K562 (cell line): ENCODE measurements around the gene KCNH2. TPM values are rescaled to one million over a fixed set of nuclear protein-coding genes. Genes with fewer than 3 reads are reported as not detected.

Source experiments
- ATAC-seq: fragments of 200-7000 bp; cut with Tn5 transposase; 3 replicates; pipeline ENCODE4 v1.9.1; 2020; ENCODE audit warnings: moderate library complexity
- BruUV-seq: library from RNA; stranded (reverse); fragments of 400-500 nt; replicated peaks from 2 replicates; lab custom pipeline; 2021; lab: Mats Ljungman, UMichigan
- CTCF ChIA-PET: fragments of 300-600 bp; formaldehyde crosslinking; extraction: SDS; loops from one replicate; lab custom pipeline; 2021; ENCODE audit warnings: low intra/inter-chr PET ratio; lab: Yijun Ruan, JAX
- POLR2A ChIA-PET: fragments of 300-600, 350-650 bp; sonication (Branson Sonifier 250); formaldehyde crosslinking; extraction: SDS; loops from one replicate; lab custom pipeline; 2021; ENCODE audit warnings: antibody characterized with exemption, inconsistent platforms; lab: Yijun Ruan, JAX
- DNase-seq, 4 experiments: peaks; one replicate each; pipeline versions ENCODE4 v3.0.0 to v3.0.0-alpha.2; 2011 to 2018; ENCODE audit warnings: low spot score in 3 of 4, mixed read lengths in 3 of 4; ENCODE audit errors: extremely low read depth in 1 of 4
- FAIRE-seq: peaks from 2 replicates; lab custom pipeline; 2011; peaks lifted over from hg19 to GRCh38; lab: Jason Lieb, UNC
- H2AFZ ChIP-seq: 2 replicates; pipeline ENCODE4 v1.6.0; 2011; ENCODE audit warnings: low read depth, low read length, control low read depth, inconsistent platforms
- H3K27ac ChIP-seq: fragments of 200-600 bp; 3 replicates; pipeline ENCODE4 v1.8.0; 2011; ENCODE audit warnings: low read depth, mild to moderate bottlenecking, control low read depth, inconsistent platforms, low read length, moderate library complexity, mixed read lengths; ENCODE audit errors: extremely low read depth
- H3K27me3 ChIP-seq, 2 experiments: fragments of 300-600 bp in 1 of 2; 2 replicates in 1 of 2; 3 replicates in 1 of 2; pipeline versions ENCODE4 v1.6.0 to v1.8.0; 2011; ENCODE audit warnings: inconsistent platforms in 2 of 2, low read length in 2 of 2, mild to moderate bottlenecking in 1 of 2, mixed read lengths in 1 of 2, moderate library complexity in 1 of 2; ENCODE audit not compliant: control insufficient read depth in 2 of 2, insufficient read depth in 2 of 2
- H3K36me3 ChIP-seq: fragments of 300-600 bp; 3 replicates; pipeline ENCODE4 v1.8.0; 2011; ENCODE audit warnings: mild to moderate bottlenecking, low read length, inconsistent platforms; ENCODE audit not compliant: control insufficient read depth, insufficient read depth
- H3K4me1 ChIP-seq, 2 experiments: fragments of 200-600 bp in 1 of 2; replicated peaks in 1 of 2; 2 replicates in 1 of 2; 3 replicates in 1 of 2; pipeline versions ENCODE4 v1.5.1 to v1.8.0; 2011; ENCODE audit warnings: inconsistent platforms in 2 of 2, low read length in 2 of 2, mild to moderate bottlenecking in 1 of 2, mixed read lengths in 1 of 2, moderate library complexity in 1 of 2; ENCODE audit not compliant: control insufficient read depth in 2 of 2, insufficient read depth in 2 of 2
- H3K4me2 ChIP-seq: 2 replicates; pipeline ENCODE4 v1.6.1; 2011; ENCODE audit warnings: low read length, control low read depth, inconsistent platforms, mixed read lengths; ENCODE audit not compliant: insufficient read depth
- H3K4me3 ChIP-seq: fragments of 200-600 bp; sonication (generic), shearing (Covaris generic); 2 replicates; pipeline ENCODE4 v1.5.1; 2016; ENCODE audit warnings: control low read depth, inconsistent platforms
- H3K79me2 ChIP-seq: fragments of 200-600 bp; 3 replicates; pipeline ENCODE4 v1.8.0; 2011; ENCODE audit warnings: low read length, inconsistent platforms; ENCODE audit not compliant: control insufficient read depth, insufficient read depth
- H3K9ac ChIP-seq, 2 experiments: 2 replicates each; pipeline versions ENCODE4 v1.6.0 to v1.6.1; 2011; ENCODE audit warnings: low read depth in 2 of 2, low read length in 2 of 2, control low read depth in 1 of 2, inconsistent platforms in 1 of 2, mild to moderate bottlenecking in 1 of 2, mixed read lengths in 1 of 2; ENCODE audit not compliant: insufficient read depth in 1 of 2
- H3K9me1 ChIP-seq: one replicate; pipeline ENCODE4 v1.6.0; 2011; ENCODE audit warnings: inconsistent platforms, mild to moderate bottlenecking, low read length, moderate library complexity; ENCODE audit not compliant: control insufficient read depth, insufficient read depth
- H3K9me3 ChIP-seq: replicated peaks from 2 replicates; pipeline ENCODE4 v1.5.1; 2011; ENCODE audit warnings: low read depth, low read length, inconsistent platforms; ENCODE audit not compliant: control insufficient read depth, insufficient read depth
- H4K20me1 ChIP-seq: replicated peaks from 2 replicates; pipeline ENCODE4 v1.6.1; 2011; ENCODE audit warnings: low read length, inconsistent platforms, mixed read lengths; ENCODE audit not compliant: control insufficient read depth, insufficient read depth
- ARID1B ChIP-seq: fragments of 450-650 bp; IDR thresholded peaks from 2 replicates; pipeline ENCODE4 v1.6.1; 2016; ENCODE audit warnings: antibody characterized with exemption, mild to moderate bottlenecking, inconsistent platforms
- CTCFL ChIP-seq: IDR thresholded peaks from 2 replicates; pipeline ENCODE4 v1.6.1; 2011; ENCODE audit warnings: borderline replicate concordance, low read depth, mild to moderate bottlenecking, moderate library complexity, low read length; ENCODE audit not compliant: insufficient read depth, poor library complexity, severe bottlenecking
- CXXC5 ChIP-seq: fragments of 250-450 bp; sonication (Bioruptor Pico); IDR thresholded peaks from 2 replicates; pipeline ENCODE4 v1.8.0; 2022; ENCODE audit warnings: inconsistent platforms, mild to moderate bottlenecking, moderate library complexity
- DMBX1 ChIP-seq: fragments of 250-450 bp; sonication (Bioruptor Pico); IDR thresholded peaks from 2 replicates; pipeline ENCODE4 v1.8.0; 2022; ENCODE audit warnings: inconsistent platforms, mild to moderate bottlenecking, moderate library complexity, borderline replicate concordance
- FOXP1 ChIP-seq: sonication (generic); formaldehyde crosslinking; IDR thresholded peaks from 2 replicates; pipeline ENCODE4 v1.8.0; 2022; ENCODE audit warnings: mild to moderate bottlenecking, missing genetic modification reagents
- JUN ChIP-seq, 2 experiments: sonication (generic) in 1 of 2; formaldehyde crosslinking in 1 of 2; IDR thresholded peaks; 2 replicates each; pipeline versions ENCODE4 v1.6.1 to v1.8.0; 2012 to 2022; ENCODE audit warnings: borderline replicate concordance in 2 of 2, mild to moderate bottlenecking in 2 of 2, improper control_type of control experiment in 1 of 2, low read depth in 1 of 2, low read length in 1 of 2, missing genetic modification reagents in 1 of 2
- L3MBTL2 ChIP-seq: fragments of 450-650 bp; IDR thresholded peaks from 2 replicates; pipeline ENCODE4 v1.6.1; 2016; ENCODE audit warnings: mild to moderate bottlenecking, moderate library complexity
- LEF1 ChIP-seq: fragments of 450-650 bp; IDR thresholded peaks from 2 replicates; pipeline ENCODE4 v1.6.1; 2016; ENCODE audit warnings: mild to moderate bottlenecking
- OTX1 ChIP-seq: fragments of 450-650 bp; formaldehyde crosslinking; IDR thresholded peaks from 2 replicates; pipeline ENCODE4 v1.4.0; 2022; ENCODE audit warnings: mild to moderate bottlenecking
- RHOXF2B ChIP-seq: fragments of 250-450 bp; sonication (Bioruptor Pico); conservative IDR thresholded peaks from 2 replicates; pipeline ENCODE4 v1.5.1; 2021
- SMAD4 ChIP-seq: fragments of 250-450 bp; sonication (Bioruptor Pico); conservative IDR thresholded peaks from 2 replicates; pipeline ENCODE4 v1.8.0; 2021; ENCODE audit warnings: inconsistent platforms, mild to moderate bottlenecking, moderate library complexity
- SOX6 ChIP-seq: fragments of 450-650 bp; IDR thresholded peaks from 2 replicates; pipeline ENCODE4 v1.6.1; 2014; ENCODE audit warnings: mild to moderate bottlenecking
- ZFPM2 ChIP-seq: fragments of 250-450 bp; sonication (Bioruptor Pico); IDR thresholded peaks from 2 replicates; pipeline ENCODE4 v1.5.1; 2022; ENCODE audit warnings: mild to moderate bottlenecking
- ZNF134 ChIP-seq: fragments of 250-450 bp; sonication (Bioruptor Pico); conservative IDR thresholded peaks from 2 replicates; pipeline ENCODE4 v1.4.0; 2020
- ZNF444 ChIP-seq: fragments of 250-450 bp; sonication (Bioruptor Pico); IDR thresholded peaks from 2 replicates; pipeline ENCODE4 v1.4.0; 2020; ENCODE audit warnings: mild to moderate bottlenecking, moderate library complexity
- ZNF75A ChIP-seq: fragments of 450-650 bp; formaldehyde crosslinking; IDR thresholded peaks from 2 replicates; pipeline ENCODE4 v1.4.0; 2020; ENCODE audit warnings: mild to moderate bottlenecking
- ZNF766 ChIP-seq: fragments of 200-800 bp; sonication (Bioruptor generic); conservative IDR thresholded peaks from 2 replicates; pipeline ENCODE4 v1.6.1; 2016; ENCODE audit warnings: missing genetic modification characterization, missing compliant biosample characterization
- WGBS: fragments of 100-300 bp; shearing (Covaris generic); methylation state at CpG from one replicate; pipeline ENCODE4 v1.1.6; 2016; ENCODE audit warnings: low coverage, mixed read lengths; ENCODE audit not compliant: insufficient coverage; ENCODE audit errors: missing lambda C conversion rate; 5-methylcytosine and 5-hydroxymethylcytosine counted together
- in situ Hi-C: fragments of 300-500 bp; cut with MboI; formaldehyde crosslinking; loops from 4 replicates; pipeline ENCODE4 v1.15.0; 2018; ENCODE audit warnings: inconsistent platforms, mixed read lengths
- intact Hi-C: fragments of 100-400 bp; cut with micrococcal nuclease; formaldehyde crosslinking; loops from 2 replicates; pipeline ENCODE4 v1.14.2; 2022
- polyA plus RNA-seq, 8 experiments: library from polyadenylated mRNA; depleted of rRNA in 4 of 8; stranded (reverse) in 5 of 8; unstranded in 3 of 8; fragments of >200 nt; fragmentation: Nextera tagmentation in 2 of 8; fragmentation: Illumina TruSeq in 1 of 8; extraction: Ambion mirVana in 2 of 8; extraction: Trizol in 1 of 8; gene quantifications; 2 replicates each; pipeline versions ENCODE4 v1.2.1 to v1.2.3, GENCODE V29; 2011 to 2014; ENCODE audit warnings: inconsistent platforms in 1 of 8, missing spikeins in 1 of 8
- total RNA-seq, 7 experiments: library from RNA; depleted of rRNA in 6 of 7; stranded (reverse); fragments of >200 nt in 6 of 7; fragmentation: Illumina TruSeq in 2 of 7; extraction: Trizol in 2 of 7; gene quantifications; 2 replicates each; pipeline versions ENCODE4 v1.2.1 to v1.2.3, GENCODE V29; 2011 to 2021; ENCODE audit warnings: low replicate concordance in 1 of 7
- TF ChIP-seq, protein P1 (sequence below): fragments of 250-450 bp; sonication (Bioruptor Pico); IDR thresholded peaks from 2 replicates; pipeline ENCODE4 v1.4.0; 2020; ENCODE audit warnings: borderline replicate concordance

The KCNH2 gene
- total and polyA plus RNA-seq, 9 of the 15 experiments (the other 6 are each of a cell fraction or from before 2014, with no cell fraction given) = 18.1 to 368 (median 218) TPM

DNA sequence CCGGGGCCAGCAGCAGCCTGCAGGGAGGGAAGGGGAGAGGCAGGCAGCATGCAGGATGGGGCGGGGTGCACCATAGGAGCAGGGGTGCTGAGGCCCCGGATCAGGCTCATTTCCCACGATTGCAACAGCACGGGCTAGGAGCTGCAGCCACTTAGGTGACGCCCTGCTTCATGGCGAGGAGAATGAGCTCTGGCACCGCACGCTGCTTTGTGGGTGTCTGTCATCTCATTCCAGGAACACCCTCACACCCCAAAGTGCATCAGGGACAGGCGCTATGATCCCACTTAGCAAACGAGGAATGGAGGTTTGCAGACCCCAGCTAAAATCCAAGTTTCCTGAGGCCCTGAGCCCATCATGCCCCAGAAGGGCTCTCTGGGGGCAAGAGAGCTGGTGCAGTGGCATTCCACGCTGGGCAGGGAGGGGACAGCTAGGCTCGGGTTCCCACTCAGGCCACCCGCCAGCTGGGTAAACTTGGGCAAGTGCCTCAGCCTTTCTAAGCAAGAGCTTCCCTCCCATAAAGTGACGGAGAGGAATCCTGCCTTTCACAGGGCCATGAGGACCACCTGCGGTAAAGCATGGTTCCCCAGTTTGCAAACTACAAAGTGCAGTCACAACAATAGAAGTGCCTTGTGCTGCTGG is 9.3 kb downstream of the KCNH2 start:
- H3K9ac ChIP-seq = peak overlapping the region in 1 of 2 experiments; percentile 65; a peak in 2 of 4 replicates
- BruUV-seq = no TSS peak
- FAIRE-seq (no peak), ATAC-seq (peak; percentile 24), DNase-seq (peak in 1 of 4 experiments; percentile 32)
- no peaks in the 10 kb centered on the region for H4K20me1 ChIP-seq
- WGBS = 47% methylated on average over 16 of the region's 16 CpGs
- no peak overlapping the region; the same call in 1 of the 2 replicates for H3K4me2 ChIP-seq
- ChIA-PET POLR2A (interaction anchor here (0.5 to 2.9 kb wide), 11 partner anchors 10 to 494 kb away, joined by 3 to 11 read pairs (median 4); no protein-coding TSS in a partner anchor), CTCF (no interaction called here)
- H3K27ac ChIP-seq = no peak overlapping the region; the same call in 2 of the 3 replicates
- no peak overlapping the region for H2AFZ ChIP-seq
- H3K79me2 ChIP-seq = peaks cover 14% of the 10 kb centered on the region
- no peak overlapping the region for H3K4me3 ChIP-seq
- peaks cover 56 to 68% of the 10 kb centered on the region in 2 experiments for H3K4me1 ChIP-seq
- no peaks in the 10 kb centered on the region for H3K9me3 ChIP-seq
- peaks cover 27% of the 10 kb centered on the region; the same call in 2 of the 3 replicates for H3K36me3 ChIP-seq
- intact Hi-C loops = loop anchor here (10.0 kb wide), 1 partner anchor 206 kb away; no protein-coding TSS in a partner anchor
- in situ Hi-C loops = no loop called here
- H3K27me3 ChIP-seq = no peaks in the 10 kb centered on the region
- peaks cover 5% of the 10 kb centered on the region for H3K9me1 ChIP-seq
- TF ChIP-seq ZNF766 (CRISPR knock-in tag) (peak; percentile 84), CXXC5 (peak; percentile 82), FOXP1 (CRISPR knock-in tag) (no peak), ZNF75A (CRISPR knock-in tag) (0 out of 2 replicates have a peak, but pooled peaks have one; percentile 49), ZNF134 (CRISPR knock-in tag) (peak; percentile 54; the same call in 1 of the 2 replicates), DMBX1 (CRISPR knock-in tag) (peak; percentile 75; the same call in 1 of the 2 replicates), OTX1 (CRISPR knock-in tag) (0 out of 2 replicates have a peak, but pooled peaks have one; percentile 70), CTCFL (no peak), JUN (IDR thresholded peaks at IDR 0.05; ENCODE audit: borderline replicate concordance, low read depth, low read length) (no peak), JUN (CRISPR knock-in tag; IDR thresholded peaks at IDR 0.05; ENCODE audit: borderline replicate concordance) (0 out of 2 replicates have a peak, but pooled peaks have one; percentile 63), ARID1B (peak; percentile 28; the same call in 1 of the 2 replicates), SOX6 (0 out of 2 replicates have a peak, but pooled peaks have one; percentile 34), SMAD4 (CRISPR knock-in tag) (peak; percentile 92), RHOXF2B (CRISPR knock-in tag) (0 out of 2 replicates have a peak, but pooled peaks have one; percentile 0), ZFPM2 (CRISPR knock-in tag) (0 out of 2 replicates have a peak, but pooled peaks have one; percentile 14), ZNF444 (CRISPR knock-in tag) (no peak), L3MBTL2 (peak; percentile 75), LEF1 (0 out of 2 replicates have a peak, but pooled peaks have one; percentile 18)
- TF ChIP-seq, protein P1, sequence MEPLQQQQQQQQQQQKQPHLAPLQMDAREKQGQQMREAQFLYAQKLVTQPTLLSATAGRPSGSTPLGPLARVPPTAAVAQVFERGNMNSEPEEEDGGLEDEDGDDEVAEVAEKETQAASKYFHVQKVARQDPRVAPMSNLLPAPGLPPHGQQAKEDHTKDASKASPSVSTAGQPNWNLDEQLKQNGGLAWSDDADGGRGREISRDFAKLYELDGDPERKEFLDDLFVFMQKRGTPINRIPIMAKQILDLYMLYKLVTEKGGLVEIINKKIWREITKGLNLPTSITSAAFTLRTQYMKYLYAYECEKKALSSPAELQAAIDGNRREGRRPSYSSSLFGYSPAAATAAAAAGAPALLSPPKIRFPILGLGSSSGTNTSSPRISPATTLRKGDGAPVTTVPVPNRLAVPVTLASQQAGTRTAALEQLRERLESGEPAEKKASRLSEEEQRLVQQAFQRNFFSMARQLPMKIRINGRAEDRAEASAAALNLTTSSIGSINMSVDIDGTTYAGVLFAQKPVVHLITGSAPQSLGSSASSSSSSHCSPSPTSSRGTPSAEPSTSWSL (CRISPR knock-in tag) = 0 out of 2 replicates have a peak, but pooled peaks have one; percentile 85
